Thoracic aorta endothelial cell (primary cell): ENCODE data around the gene TK1. TPM values are rescaled to one million over a fixed set of nuclear protein-coding genes. Genes with fewer than 3 reads are reported as not detected.

Source experiments
- small RNA-seq: library from RNA; depleted of rRNA; stranded (forward); fragments of <200 nt; gene quantifications from one replicate; pipeline ENCODE3, GENCODE V24; 2012
- total RNA-seq: library from RNA; depleted of rRNA; stranded (reverse); fragments of >200 nt; gene quantifications from 2 replicates; pipeline ENCODE4 v1.2.3, GENCODE V29; 2012

TK1 gene, protein sequence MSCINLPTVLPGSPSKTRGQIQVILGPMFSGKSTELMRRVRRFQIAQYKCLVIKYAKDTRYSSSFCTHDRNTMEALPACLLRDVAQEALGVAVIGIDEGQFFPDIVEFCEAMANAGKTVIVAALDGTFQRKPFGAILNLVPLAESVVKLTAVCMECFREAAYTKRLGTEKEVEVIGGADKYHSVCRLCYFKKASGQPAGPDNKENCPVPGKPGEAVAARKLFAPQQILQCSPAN
- total RNA-seq = 115 and 145 TPM in 2 replicates

DNA sequence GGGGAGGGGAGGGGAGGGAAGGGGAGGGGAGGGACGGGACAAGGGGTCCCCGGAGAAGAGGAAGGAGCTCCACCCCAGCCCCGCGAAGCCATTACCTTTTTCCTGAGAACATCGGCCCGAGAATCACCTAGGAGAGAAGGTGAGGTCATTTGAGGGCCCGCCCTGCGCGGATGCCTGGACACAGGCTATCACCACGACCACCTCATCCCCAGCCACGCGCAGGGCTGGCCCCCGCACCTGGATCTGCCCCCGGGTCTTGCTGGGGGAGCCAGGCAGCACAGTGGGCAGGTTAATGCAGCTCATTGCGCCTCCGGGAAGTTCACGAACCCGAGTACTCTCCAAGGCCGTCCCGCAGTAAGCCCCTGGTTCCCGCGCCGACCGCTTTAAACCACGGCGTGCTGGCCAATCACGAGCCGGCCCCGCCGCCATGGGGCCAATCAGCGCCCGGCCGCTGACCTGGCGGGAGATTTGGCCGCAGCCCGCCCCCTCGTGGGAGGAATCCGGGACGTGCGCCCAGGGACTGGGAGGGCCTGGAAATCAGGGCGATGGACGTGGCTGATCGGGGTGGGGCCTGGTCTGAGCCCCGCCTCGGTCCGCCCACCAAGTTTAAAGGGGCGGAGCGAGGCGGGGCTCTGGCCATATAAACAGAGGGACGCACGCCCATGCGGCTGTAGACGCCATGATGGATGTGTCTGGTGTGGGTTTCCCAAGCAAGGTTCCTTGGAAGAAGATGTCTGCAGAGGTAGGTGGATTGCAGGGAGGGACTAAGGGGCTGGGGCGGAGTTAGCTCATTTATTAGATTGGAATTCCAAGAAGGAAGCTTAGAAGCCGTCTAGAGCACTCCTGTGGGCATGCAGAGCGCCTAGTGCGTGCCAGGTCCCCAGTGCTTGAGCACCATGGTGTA lies at the start of gene TK1, which contains the start of gene AFMID:
TSS of gene TK1 (minus strand) at position 361 of the 904 bp plus-strand sequence. CDS start at position 303, 58 bp downstream.
TSS of gene AFMID (plus strand) at position 671 of the 904 bp plus-strand sequence. CDS start at position 680, 9 bp downstream.

DNA sequence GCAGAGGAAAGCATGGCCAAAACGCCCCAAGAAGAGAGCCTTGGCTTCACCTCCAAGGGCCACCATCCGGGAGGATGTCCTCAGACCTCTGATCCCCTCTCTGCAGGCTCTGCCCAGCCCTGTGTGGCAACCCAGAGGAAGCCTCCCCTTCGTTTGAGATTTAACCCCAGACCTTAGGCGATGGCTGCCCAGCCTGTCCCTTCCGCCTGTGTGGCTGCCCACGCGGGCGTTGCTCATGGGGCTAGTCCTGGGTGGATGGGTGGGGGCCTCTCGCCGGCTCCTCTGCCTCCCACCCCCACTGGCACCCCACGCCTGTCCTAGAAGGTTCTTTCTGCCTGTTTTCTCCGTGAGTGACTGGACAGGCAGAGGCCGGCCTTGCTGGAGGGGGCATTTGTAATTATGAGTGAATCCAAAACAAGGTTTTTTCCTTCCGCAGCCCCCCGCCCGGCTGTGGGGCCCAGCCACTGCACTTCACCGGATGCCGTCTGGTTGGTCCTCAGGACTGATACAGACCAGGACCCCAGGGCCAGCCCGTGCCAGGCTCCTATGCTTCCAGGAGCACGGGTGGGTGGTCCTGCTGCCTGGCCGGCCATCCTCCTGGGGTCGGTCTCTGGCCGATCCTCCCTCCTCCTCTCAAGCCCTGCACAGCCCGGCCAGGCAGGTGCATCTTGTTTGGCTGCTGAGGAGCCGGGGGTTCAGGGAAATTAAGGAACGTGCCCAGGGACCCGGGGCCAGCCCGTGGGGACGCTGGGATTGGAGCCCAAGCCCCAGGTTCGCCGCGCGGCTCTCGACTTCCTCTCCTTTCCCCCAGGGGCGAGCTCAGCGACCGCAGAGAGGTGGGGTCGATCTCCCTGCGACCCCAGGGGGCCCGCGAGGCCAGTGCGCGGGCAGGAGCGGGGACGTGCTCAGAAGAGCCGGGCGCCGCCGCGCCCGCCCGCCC lies 44.4 kb upstream of the TK1 start, which contains the start of gene TMEM235:
TSS of gene TMEM235 (plus strand) at position 636 of the 940 bp plus-strand sequence. CDS start 393 bp downstream, outside the sequence.

DNA sequence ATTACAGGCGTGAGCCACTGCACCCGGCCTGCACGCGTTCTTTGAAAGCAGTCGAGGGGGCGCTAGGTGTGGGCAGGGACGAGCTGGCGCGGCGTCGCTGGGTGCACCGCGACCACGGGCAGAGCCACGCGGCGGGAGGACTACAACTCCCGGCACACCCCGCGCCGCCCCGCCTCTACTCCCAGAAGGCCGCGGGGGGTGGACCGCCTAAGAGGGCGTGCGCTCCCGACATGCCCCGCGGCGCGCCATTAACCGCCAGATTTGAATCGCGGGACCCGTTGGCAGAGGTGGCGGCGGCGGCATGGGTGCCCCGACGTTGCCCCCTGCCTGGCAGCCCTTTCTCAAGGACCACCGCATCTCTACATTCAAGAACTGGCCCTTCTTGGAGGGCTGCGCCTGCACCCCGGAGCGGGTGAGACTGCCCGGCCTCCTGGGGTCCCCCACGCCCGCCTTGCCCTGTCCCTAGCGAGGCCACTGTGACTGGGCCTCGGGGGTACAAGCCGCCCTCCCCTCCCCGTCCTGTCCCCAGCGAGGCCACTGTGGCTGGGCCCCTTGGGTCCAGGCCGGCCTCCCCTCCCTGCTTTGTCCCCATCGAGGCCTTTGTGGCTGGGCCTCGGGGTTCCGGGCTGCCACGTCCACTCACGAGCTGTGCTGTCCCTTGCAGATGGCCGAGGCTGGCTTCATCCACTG lies 27.3 kb upstream of the TK1 start, which contains the start of gene BIRC5:
TSS of gene BIRC5 (plus strand) at position 238 of the 690 bp plus-strand sequence. CDS start at position 302, 64 bp downstream.

DNA sequence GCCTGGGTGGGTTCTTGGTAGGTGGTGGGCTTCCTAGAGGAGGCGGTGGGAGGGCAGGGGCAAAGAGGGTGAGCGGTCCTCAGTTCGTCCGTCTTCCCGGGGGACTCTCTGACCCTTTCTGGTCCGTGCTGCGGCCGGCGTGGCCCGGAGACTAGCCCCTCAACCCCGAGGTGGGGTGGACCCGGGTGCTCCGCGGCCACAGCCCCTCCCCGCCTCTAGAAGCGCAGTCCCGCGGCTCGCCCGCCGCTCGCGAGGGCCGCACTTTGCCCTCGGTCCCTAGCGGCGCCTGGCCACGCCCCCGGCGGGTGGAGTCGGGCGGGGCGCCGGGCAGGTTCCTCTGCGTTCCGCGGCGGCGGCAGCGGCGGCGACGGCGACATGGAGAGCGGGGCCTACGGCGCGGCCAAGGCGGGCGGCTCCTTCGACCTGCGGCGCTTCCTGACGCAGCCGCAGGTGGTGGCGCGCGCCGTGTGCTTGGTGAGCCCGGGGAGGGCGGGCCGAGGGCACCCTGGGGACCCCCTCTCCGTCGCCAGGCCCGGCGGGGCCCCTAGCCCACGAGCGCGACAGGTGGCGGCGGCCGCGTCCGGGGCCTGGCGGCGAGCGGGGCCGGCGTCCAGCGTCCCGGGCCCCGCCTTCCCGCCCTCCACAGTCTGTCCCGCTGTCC lies 18.5 kb downstream of the TK1 start, which contains the start of gene SYNGR2:
TSS of gene SYNGR2 (plus strand) at position 340 of the 661 bp plus-strand sequence. CDS start at position 376, 36 bp downstream.

DNA sequence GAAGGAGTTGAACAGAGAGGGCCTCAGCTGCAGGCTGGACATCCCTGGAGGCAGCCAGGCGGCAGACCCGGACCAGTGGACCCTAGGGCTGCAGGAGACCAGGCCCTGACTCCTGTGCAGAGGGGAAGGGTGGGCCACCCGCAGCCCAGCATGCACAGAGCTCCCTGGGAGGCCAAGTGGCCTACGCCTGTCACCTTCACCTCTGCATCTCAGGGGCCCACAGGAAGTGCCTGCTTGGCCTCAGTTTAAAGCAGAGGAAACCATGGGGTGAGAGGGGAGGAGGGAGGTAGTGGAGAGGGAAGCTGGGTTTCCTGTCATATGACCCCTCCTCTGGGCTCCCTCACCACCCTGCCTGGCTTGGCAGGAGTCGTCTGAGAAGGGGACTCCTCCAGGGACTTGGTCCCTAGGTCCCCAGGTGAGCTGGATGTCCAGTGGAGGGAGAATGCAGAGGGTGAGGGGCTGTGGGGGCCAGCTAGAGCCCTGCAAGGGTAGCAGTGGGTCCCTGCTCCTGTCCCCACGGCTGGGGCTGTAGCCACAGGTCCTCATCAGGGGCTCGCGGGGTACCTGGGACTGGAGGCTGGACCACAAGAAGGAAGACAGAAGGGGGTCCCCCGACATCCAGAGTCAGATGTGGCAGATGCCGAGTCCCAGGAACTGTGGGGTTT lies 56.3 kb downstream of the TK1 start, which contains the start of gene TMC8:
TSS of gene TMC8 (plus strand) at position 335 of the 665 bp plus-strand sequence. CDS start 818 bp downstream, outside the sequence.

DNA sequence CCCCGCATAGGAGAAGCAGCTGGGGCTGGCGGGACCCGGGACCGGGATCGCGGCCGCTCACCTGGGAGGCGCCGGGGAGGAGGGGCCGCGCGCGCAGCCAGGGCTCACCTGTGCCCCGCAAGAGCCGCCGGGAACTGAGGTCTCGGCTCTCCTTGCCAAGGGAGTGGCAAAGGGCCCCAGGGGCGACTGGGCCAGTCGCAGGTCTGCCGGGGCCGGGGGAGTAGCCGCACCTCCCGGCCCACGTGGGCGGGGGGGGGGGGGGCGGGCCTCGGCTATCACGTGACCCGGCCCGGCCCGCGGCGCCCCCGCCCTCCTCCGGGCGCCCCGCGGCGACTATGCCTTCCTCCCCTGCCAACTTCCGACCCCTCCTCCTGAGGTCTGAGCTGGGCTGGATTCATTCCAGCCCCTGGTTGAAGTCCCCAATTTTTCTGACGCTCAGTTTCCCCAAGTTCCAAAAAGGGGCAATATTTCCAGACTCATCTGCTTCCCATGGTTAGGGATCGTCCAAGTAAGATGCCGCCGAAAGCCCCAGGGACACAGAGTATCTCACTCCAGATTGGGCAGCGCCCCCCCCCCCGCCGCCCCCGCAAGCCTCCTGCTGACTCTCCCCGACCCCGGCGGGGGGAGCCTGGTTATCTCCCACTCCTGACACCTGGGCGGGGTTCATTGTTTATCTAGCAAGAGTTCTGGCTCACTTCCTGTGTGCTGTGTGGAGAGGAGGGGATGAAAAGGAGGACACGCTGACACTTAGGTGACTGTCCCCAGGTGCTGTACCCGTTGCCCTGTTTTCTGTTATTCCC lies 58.1 kb downstream of the TK1 start, which contains the start of gene TMC6:
TSS of gene TMC6 (minus strand) at position 205 of the 800 bp plus-strand sequence. CDS start 1,923 bp downstream, outside the sequence.

Small RNAs within 50 kb of the gene (small RNA-seq; reads per million reads assigned to genes)
- gene AC087645.1 = not detected

Other genes with a start within 250 kb of the TK1 start
- 10.6 and 11.8 TPM in 2 replicates for gene TNRC6C, start 228.3 kb downstream of the TK1 start, total RNA-seq
- gene TMC6, start 58.3 kb downstream of the TK1 start, total RNA-seq = 29.0 and 42.0 TPM in 2 replicates
- gene TMC8, start 56.3 kb downstream of the TK1 start, total RNA-seq = 0.13 and 1.1 TPM in 2 replicates
- not detected in 2 replicates for gene C17orf99, start 40.7 kb downstream of the TK1 start, total RNA-seq
- 60.5 and 70.6 TPM in 2 replicates for gene SYNGR2, start 18.5 kb downstream of the TK1 start, total RNA-seq
- gene AFMID, start 310 bp upstream of the TK1 start, total RNA-seq = 40.6 and 50.1 TPM in 2 replicates
- gene BIRC5, start 27.2 kb upstream of the TK1 start, total RNA-seq = 57.2 and 84.9 TPM in 2 replicates
- gene TMEM235, start 44.6 kb upstream of the TK1 start, total RNA-seq = 0.14 TPM in 1 of 2 replicates, not detected in the other
- gene SOCS3, start 173.0 kb upstream of the TK1 start, total RNA-seq = 16.5 and 34.3 TPM in 2 replicates
- gene PGS1, start 191.6 kb upstream of the TK1 start, total RNA-seq = 36.7 and 59.7 TPM in 2 replicates